GM18505 (cell line): ENCODE results near the gene NXPH4.

ENCODE experiments used
- ATAC-seq: cut with Tn5 transposase; IDR thresholded peaks from one replicate; pipeline ENCODE4 v1.9.1; 2021; ENCODE audit not compliant: unreplicated experiment
- POLR2A ChIP-seq: IDR thresholded peaks from 4 replicates; pipeline ENCODE4 v1.6.1; 2011; ENCODE audit warnings: borderline replicate concordance; ENCODE audit not compliant: insufficient read depth, insufficient read length; ENCODE audit errors: extremely low read depth

The NXPH4 gene

DNA sequence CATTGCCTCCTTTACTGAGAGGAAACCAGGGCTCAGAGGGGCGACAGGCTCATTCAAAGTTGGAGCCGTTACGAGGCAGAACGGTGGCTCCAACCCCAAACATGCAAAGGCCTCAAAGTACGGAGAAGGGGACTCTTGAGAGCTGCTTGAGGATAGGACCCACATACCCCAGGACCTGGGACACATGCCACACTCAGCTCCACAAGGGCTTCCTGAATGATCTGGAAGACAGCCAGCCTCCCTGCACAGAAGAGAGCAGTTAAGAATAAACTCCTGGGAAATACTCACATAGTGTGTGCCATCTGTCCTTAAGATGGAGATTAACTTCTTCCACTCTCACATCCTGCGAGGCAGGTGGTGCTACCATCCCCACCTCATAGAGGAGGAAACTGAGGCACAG lies 26.6 kb upstream of the NXPH4 start:
- TF ChIP-seq POLR2A, result no peak
- no peak for ATAC-seq

GRCh38 chr12:57190821-57191220 lies 25.8 kb upstream of the NXPH4 start:
- no peak for TF ChIP-seq POLR2A
- ATAC-seq, result no peak

- ATAC-seq, result no peak
- no peak for TF ChIP-seq POLR2A
Measured at GRCh38 chr12:57191410-57191809, 25.2 kb upstream of the NXPH4 start.

- ATAC-seq, result no peak
Measured at GRCh38 chr12:57192920-57193319, 23.7 kb upstream of the NXPH4 start.

DNA sequence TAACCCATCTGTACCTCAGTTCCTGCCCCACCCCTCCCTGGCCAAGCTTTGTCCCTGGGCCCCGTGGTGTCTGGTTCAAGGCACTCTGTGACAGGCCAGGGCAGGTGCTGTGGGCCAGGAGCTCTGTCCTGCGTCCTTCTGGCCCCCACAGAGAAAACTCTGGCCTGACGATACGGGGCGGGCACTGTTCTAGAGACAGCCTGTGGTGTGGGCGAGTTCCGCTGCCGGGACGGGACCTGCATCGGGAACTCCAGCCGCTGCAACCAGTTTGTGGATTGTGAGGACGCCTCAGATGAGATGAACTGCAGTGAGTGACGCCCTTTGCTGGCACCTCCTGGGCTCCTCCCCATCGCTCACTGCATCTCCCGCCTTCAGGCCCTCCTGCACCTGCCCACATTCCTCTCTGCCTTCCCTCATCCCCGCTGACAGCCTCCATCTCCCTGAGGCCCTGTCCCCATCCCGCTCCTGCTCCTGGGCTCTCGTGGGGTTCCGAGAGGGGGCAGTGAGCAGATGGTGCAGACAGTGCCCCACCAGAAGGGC lies 22.8 kb upstream of the NXPH4 start:
- TF ChIP-seq POLR2A, result no peak
- no peak for ATAC-seq

More at GRCh38 chr12:57192920-57193319, 23.7 kb upstream of the NXPH4 start:
- TF ChIP-seq POLR2A, result no peak

- TF ChIP-seq POLR2A, result no peak
- ATAC-seq, result no peak
Measured at GRCh38 chr12:57194253-57194652, 22.3 kb upstream of the NXPH4 start.

DNA sequence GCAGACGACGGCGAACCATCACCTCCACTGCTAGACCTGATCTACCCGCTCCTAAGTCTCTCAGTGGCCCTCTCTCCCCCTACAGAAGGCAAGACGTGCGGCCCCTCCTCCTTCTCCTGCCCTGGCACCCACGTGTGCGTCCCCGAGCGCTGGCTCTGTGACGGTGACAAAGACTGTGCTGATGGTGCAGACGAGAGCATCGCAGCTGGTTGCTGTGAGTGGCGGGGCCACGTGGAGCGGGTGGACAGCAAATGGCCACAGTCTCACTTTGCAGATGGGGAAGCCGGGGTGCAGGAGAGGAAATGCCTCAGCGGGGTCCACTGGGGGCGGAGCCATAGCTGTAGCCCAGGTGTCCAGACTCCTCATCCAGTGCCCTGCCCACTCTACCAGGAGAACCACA lies 21.4 kb upstream of the NXPH4 start:
- TF ChIP-seq POLR2A, result no peak
- ATAC-seq, result no peak

GRCh38 chr12:57195611-57196371 lies 20.8 kb upstream of the NXPH4 start:
- TF ChIP-seq POLR2A, result no peak
- no peak for ATAC-seq

DNA sequence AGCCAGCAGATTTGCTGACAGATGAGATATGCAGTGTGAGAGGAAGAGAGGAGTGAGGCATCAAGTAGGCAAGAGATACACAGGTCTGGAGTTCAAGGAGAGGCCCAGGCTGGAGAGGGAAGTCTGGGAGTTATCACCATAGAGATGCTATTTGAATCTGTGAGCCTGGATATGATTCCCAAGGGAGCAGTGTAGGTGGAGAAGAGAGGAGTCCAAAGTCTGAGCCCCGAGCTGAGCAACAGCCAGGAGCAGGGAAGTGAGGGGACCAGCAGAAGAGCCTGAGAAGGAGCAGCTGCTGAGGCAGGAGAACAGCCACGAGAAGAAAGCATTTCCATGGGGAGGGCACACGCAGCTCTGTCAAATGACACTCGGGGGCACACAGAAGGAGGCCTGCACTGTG lies 20.2 kb upstream of the NXPH4 start:
- no peak for TF ChIP-seq POLR2A
- ATAC-seq, result no peak

DNA sequence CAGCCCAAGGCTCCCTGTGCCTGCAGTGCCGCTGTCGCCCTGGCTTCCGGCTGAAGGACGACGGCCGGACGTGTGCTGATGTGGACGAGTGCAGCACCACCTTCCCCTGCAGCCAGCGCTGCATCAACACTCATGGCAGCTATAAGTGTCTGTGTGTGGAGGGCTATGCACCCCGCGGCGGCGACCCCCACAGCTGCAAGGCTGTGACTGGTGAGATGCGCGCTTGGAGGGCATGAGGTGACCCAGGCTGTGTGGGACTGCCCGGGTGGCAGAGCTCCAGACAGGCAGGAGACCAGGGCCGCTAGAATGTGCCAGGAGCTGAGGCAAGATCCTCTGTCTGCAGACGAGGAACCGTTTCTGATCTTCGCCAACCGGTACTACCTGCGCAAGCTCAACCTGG lies 19.6 kb upstream of the NXPH4 start:
- no peak for ATAC-seq
- TF ChIP-seq POLR2A, result no peak

GRCh38 chr12:57198329-57198728 lies 18.3 kb upstream of the NXPH4 start:
- TF ChIP-seq POLR2A, result no peak
- ATAC-seq, result no peak

DNA sequence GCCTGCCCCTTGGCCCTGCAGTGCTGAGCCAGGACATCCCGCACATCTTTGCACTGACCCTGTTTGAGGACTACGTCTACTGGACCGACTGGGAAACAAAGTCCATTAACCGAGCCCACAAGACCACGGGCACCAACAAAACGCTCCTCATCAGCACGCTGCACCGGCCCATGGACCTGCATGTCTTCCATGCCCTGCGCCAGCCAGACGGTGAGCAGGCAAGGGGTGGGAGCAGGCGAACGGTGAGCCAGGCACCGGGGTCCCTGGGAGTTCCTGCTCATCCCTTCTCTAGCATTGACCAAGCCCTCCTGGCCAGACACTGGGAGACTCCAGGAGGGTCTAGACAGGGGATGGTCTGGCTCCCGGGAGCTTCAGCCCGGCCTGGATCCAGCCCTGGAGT lies 17.4 kb upstream of the NXPH4 start:
- ATAC-seq, result no peak
- TF ChIP-seq POLR2A, result no peak

DNA sequence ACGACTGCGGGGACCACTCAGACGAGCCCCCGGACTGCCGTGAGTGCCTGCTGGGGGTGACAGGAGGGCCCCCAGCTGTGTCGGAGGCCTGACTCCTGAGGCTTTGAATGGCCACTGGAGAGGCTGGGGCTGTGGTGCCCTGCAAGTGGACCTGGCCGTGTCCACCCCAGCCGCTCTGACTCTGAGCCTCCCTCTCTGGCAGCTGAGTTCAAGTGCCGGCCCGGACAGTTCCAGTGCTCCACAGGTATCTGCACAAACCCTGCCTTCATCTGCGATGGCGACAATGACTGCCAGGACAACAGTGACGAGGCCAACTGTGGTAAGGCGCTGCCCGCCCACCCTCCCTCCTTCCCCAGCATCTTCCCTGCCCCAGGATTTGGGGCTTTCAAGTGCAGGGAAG lies 16.1 kb upstream of the NXPH4 start:
- ATAC-seq, result no peak
- TF ChIP-seq POLR2A, result no peak

DNA sequence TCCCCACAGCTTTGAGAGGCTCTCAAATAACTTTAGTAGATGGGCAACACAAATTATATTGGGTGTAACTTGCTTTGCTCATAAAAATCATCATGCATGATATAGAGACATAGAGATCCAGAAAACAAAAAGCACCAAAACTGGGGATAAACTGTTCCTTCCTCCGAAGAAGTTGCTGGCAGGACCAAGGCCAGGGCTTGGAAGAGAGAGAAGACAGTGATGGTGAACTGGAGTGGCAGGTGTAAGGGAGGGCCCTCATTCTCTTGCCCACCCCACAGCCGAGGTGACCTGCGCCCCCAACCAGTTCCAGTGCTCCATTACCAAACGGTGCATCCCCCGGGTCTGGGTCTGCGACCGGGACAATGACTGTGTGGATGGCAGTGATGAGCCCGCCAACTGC lies 15.4 kb upstream of the NXPH4 start:
- ATAC-seq, result no peak
- no peak for TF ChIP-seq POLR2A
